GM21825 (cell line): ENCODE data around the gene JAKMIP2.
A peak's percentile ranks its signal among the peaks of the same experiment; 100 is the strongest.
"Not testable (repeated sequence)": the region's sequence is repeated elsewhere in the genome, so short reads cannot be mapped to it uniquely, and the experiment has no call there.

Source experiments
- ATAC-seq: cut with Tn5 transposase; IDR thresholded peaks from one replicate; pipeline ENCODE4 v1.9.1; 2021; ENCODE audit warnings: mild to moderate bottlenecking, moderate library complexity; ENCODE audit not compliant: unreplicated experiment

JAKMIP2 gene

GRCh38 chr5:147782110-147783028, at the start of gene JAKMIP2:
Gene JAKMIP2 (minus strand): TSS chr5:147782728. CDS start chr5:147671806, 110,922 bp downstream.
- ATAC-seq: peak; percentile 99

DNA sequence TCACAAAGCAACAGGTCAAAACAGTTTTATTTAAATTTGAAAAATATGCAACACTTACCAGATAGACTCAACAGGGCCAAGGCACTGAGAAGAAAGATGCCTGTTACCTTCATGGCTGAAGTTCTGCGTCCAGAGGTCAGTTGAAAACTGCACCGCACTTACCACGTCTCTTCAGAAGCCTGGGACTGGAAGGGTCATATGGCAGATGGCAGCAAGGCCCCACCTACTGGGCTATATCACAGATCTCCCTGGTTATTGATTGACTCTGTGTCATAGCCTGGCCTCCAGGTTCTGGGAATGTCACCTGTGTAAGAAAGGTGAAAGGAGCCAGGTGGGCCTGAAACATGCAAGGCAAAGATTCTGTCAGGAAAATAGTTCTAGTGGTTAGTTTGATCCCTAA, 48.9 kb upstream of the JAKMIP2 start, which contains the start of gene SPINK1:
TSS of gene SPINK1 (minus strand) at position 207 of the 400 bp plus-strand sequence. CDS start at position 113, 94 bp downstream.
- ATAC-seq: no peak

DNA sequence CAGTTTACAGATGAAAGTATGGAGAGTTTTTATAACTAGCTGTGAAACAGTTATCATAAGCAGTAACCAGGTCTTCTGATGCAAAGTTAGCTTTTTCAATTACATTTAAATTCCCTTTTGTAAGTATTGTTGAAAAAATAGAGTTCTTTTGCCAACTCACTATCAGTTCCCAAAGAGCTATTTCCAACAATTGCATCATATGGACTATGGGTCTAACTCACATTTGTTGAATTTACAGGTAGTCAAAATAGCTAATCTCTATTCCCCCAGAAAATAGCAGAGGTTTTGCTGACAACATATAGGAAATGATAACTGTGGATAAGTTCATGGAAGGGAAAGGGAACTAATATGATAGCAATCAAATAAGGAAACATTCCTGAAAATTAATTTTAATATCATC, 47.5 kb upstream of the JAKMIP2 start:
- no peak for ATAC-seq

DNA sequence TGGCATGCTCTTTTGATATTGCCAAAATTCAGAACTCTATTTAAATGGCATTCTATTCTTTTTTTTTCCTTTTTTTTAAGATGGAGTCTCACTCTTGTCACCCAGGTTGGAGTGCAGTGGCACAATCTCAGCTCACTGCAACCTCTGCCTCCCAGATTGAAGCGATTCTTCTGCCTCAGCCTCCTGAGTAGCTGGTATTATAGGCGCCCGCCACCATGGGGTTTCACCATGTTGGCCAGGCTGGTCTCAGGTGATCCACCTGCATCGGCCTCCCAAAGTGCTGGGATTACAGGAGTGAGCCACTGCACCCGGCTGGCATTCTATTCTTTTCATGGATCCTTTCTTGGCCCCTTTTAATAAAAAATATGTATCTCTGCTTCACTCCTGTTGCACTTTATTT, 44.5 kb upstream of the JAKMIP2 start:
- ATAC-seq: not testable (repeated sequence)

- ATAC-seq: no peak
Measured at GRCh38 chr5:147826361-147826760, 43.8 kb upstream of the JAKMIP2 start.

DNA sequence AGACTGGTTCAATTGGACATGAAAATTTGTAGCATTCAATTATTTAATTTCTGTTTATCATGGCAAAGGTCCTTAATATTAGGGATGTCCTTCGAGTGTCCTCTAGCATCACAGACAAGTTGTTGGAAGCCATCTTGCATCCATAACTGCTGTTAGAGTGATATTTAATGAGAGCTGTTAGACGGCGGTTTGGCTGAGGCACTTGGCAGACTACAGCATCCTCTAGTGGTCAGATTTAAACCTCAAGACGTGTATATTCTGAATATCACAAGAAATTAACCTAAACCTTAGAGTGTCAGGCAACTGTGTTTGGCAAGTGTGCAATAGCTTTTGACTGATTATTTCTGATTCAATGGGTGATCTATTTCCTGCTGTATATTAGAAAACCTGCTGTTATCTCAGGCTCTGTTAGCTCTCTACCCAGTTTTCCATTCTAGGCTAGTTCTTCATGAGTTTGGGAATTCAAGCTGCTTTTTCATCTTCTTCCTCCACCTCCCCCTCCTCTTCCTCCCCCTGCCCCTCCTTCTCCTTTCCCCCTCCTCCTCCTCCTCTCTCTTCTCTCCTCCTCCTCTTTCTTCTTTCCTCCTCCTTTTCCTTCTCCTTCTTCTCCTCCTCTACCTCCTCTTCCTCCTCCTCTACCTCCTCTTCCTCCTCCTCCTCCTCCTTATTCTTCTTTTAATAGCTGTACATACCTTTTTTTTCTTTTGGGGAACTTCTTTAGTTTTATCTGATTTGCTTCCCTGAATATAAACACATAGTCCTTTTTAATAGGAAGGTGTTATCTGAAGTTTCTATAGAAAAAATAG, 40.4 kb upstream of the JAKMIP2 start:
- peak; percentile 89 for ATAC-seq

DNA sequence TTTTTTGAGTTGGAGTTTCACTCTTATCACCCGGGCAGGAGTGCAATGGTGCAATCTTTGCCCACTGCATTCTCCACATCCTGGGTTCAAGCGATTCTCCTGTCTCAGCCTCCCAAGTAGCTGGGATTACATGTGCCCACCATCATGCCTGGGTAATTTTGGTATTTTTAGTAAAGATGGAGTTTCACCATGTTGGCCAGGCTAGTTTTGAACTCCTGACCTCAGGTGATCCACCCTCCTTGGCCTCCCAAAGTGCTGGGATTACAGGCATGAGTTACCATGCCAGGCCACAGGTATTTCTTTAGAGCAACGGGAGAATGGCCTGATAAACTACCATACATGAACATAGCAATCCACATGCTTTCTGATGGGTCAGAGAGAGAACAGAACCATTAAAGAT, 39.7 kb upstream of the JAKMIP2 start:
- ATAC-seq: not testable (repeated sequence)

DNA sequence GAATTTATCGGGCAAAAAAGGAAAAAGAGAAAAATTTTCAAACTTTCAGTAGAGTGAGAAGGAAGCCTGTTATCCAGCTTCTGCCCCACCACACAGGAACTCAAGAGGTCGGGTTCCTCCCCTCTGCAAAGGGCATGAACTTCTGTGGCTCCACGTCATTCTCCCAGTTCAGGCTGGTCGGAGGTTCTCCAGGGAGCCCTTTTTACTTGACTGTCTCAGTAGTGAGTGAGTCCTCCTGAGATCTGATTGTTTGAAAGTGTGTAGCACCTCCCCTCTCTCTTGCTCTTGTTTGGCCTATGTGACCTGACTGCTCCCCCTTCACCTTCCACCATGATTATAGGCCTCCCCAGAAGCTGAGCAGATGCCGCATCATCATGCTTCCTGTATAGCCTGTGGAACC, 39.2 kb upstream of the JAKMIP2 start:
- ATAC-seq: no peak

DNA sequence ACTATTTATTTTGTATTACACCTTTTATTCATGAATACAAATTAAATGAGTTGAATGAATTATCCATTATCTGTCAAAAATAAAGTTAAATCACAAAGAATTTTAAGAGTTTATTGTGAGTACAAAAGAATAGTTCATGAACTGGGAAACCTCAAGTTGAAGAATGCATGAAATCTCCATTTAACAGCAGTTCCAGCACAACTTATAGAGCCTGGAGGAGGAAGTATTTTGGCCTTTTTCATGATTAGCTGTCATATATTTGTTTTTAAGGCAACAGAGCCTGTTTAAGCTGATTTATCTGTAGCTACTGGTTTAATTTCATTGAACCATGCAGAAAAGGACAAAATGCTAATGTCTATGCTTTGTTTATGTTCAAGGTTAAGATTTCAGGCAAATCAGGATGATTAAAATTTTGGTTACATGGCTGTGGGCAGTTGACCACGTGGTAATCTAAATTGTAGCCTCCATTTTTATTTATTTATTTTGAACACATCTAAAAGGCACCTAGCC, 36.8 kb upstream of the JAKMIP2 start:
- ATAC-seq: no peak

GRCh38 chr5:147818290-147818689, 35.8 kb upstream of the JAKMIP2 start:
- no peak for ATAC-seq

- ATAC-seq: no peak
Measured at GRCh38 chr5:147813696-147814095, 31.2 kb upstream of the JAKMIP2 start.

- ATAC-seq: no peak
Measured at GRCh38 chr5:147809830-147810666, 27.5 kb upstream of the JAKMIP2 start.

- ATAC-seq: peak; percentile 95
Measured at GRCh38 chr5:147805030-147805454, 22.5 kb upstream of the JAKMIP2 start.

GRCh38 chr5:147804334-147804733, 21.8 kb upstream of the JAKMIP2 start:
- no peak for ATAC-seq

DNA sequence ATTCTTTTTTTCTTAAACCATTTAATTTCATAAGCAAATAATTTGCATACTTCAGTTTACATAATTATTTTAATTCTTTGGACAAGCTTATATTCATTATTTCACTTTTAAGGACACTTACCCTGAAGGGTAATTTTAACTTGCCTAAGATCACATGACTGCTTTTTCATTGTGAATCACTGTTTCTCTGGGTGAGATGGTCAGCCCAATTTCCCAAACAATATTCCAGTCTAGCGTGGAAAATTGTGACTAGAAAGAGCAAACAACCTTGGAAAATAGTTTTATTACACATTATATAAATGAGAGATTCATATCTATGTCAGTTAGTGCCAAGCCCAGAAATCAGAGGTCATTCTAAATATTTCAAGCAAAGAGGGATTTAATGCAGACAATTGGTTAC, 21.4 kb upstream of the JAKMIP2 start:
- ATAC-seq: no peak

- ATAC-seq: not testable (repeated sequence)
Measured at GRCh38 chr5:147803161-147803560, 20.6 kb upstream of the JAKMIP2 start.

- no peak for ATAC-seq
Measured at GRCh38 chr5:147801461-147801860, 18.9 kb upstream of the JAKMIP2 start.

DNA sequence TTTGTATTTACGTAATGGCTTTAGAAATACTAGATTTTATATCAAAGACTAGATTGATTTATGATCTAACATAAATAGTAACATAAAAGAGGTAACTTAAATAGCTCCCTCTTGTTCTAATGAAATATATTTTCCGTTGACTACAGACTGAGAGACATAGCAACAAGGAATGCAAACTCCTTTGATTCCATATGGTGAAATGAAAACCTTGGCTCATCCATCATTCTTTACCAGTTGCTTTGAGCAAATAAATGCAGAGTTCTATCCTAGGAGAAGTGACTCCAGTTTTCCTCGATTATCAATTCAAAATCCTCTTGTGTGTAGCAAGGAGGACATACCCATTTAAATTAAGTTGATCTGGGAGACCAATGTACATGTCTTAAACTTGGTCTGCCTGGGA, 18.0 kb upstream of the JAKMIP2 start:
- no peak for ATAC-seq

GRCh38 chr5:147796556-147797308, 14.2 kb upstream of the JAKMIP2 start:
- ATAC-seq: no peak

- no peak for ATAC-seq
Measured at GRCh38 chr5:147791181-147791580, 8.7 kb upstream of the JAKMIP2 start.
